Endodermal cell (in vitro differentiated cells): ENCODE results near the gene PEA15. TPM values are rescaled to one million over a fixed set of nuclear protein-coding genes. Genes with fewer than 3 reads are reported as not detected.

Experiments
- DNase-seq: peaks from one replicate; pipeline ENCODE4 v3.0.0-alpha.2; 2017
- H3K27ac ChIP-seq: 2 replicates; pipeline ENCODE4 v1.5.1; 2013; ENCODE audit warnings: mild to moderate bottlenecking, low read depth, low read length, moderate library complexity
- H3K27me3 ChIP-seq: 2 replicates; pipeline ENCODE4 v1.6.1; 2013; ENCODE audit warnings: mild to moderate bottlenecking, low read length, moderate library complexity; ENCODE audit not compliant: insufficient read depth, control insufficient read depth, poor library complexity, severe bottlenecking
- H3K36me3 ChIP-seq: 2 replicates; pipeline ENCODE4 v1.7.0; 2013; ENCODE audit warnings: mild to moderate bottlenecking, low read length, moderate library complexity; ENCODE audit not compliant: control insufficient read depth, insufficient read depth
- H3K4me1 ChIP-seq: one replicate; pipeline ENCODE4 v1.7.0; 2013; ENCODE audit warnings: low read length; ENCODE audit not compliant: control insufficient read depth, insufficient read depth
- H3K4me3 ChIP-seq: 2 replicates; pipeline ENCODE4 v1.5.1; 2013; ENCODE audit warnings: mild to moderate bottlenecking, low read length, moderate library complexity
- H3K9ac ChIP-seq: 2 replicates; pipeline ENCODE4 v1.6.1; 2013; ENCODE audit warnings: mild to moderate bottlenecking, low read length, moderate library complexity; ENCODE audit not compliant: poor library complexity, severe bottlenecking; ENCODE audit errors: extremely low read depth
- H3K9me3 ChIP-seq: 2 replicates; pipeline ENCODE4 v1.6.1; 2013; ENCODE audit warnings: mild to moderate bottlenecking, low read length, moderate library complexity; ENCODE audit not compliant: control insufficient read depth
- H3K27ac Mint-ChIP-seq: 2 replicates; pipeline ENCODE4 v1.8.0; 2020; ENCODE audit warnings: mixed read lengths
- H3K27me3 Mint-ChIP-seq: 2 replicates; pipeline ENCODE4 v1.8.0; 2021; ENCODE audit warnings: mild to moderate bottlenecking, mixed read lengths; ENCODE audit not compliant: insufficient read depth
- H3K36me3 Mint-ChIP-seq: 2 replicates; pipeline ENCODE4 v1.8.0; 2020; ENCODE audit warnings: low read depth, mixed read lengths
- H3K4me1 Mint-ChIP-seq: 2 replicates; pipeline ENCODE4 v1.8.0; 2020; ENCODE audit warnings: mixed read lengths
- H3K4me3 Mint-ChIP-seq: 2 replicates; pipeline ENCODE4 v1.8.0; 2020; ENCODE audit warnings: mild to moderate bottlenecking, moderate library complexity, mixed read lengths
- H3K9me3 Mint-ChIP-seq: 2 replicates; pipeline ENCODE4 v1.8.0; 2020; ENCODE audit warnings: mild to moderate bottlenecking, mixed read lengths
- CTCF ChIP-seq: fragments of 200-600 bp; sonication (generic); conservative IDR thresholded peaks from 2 replicates; pipeline ENCODE4 v1.5.0; 2021; ENCODE audit warnings: antibody characterized with exemption, mild to moderate bottlenecking
- WGBS, 2 experiments: methylation state at CpG; one replicate each; pipeline versions ENCODE4 v1.1.5 to v1.1.7; 2013; ENCODE audit warnings: missing lambda C conversion rate in 2 of 2, mixed read lengths in 1 of 2; ENCODE audit not compliant: insufficient coverage in 1 of 2, insufficient read length in 1 of 2; 5-methylcytosine and 5-hydroxymethylcytosine counted together
- total RNA-seq, 2 donors: library from RNA; stranded (reverse); fragmentation: NEBNext Ultra II Directional in 1 of 2; extraction: Animal tissue kit (Norgen Biotek cat#: 25700) in 1 of 2; gene quantifications; 2 replicates in 1 of 2; 3 replicates in 1 of 2; pipeline ENCODE4 v1.2.1, GENCODE V29; 2021

The PEA15 gene
- total RNA-seq, 2 donors from 2014 or later: 55.9 to 56.3 TPM

GRCh38 chr1:160179336-160179735 is 25.8 kb upstream of the PEA15 start:
- H3K4me1 Mint-ChIP-seq: peaks cover 31% of the 10 kb centered on the region
- H3K4me3 Mint-ChIP-seq: no peak overlapping the region
- Histone ChIP-seq H3K9me3 (no peaks in the 10 kb centered on the region), H3K4me1 (peaks cover 7% of the 10 kb centered on the region), H3K36me3 (no peaks in the 10 kb centered on the region), H3K9ac (no peak overlapping the region), H3K27ac (no peak overlapping the region), H3K4me3 (no peak overlapping the region), H3K27me3 (no peaks in the 10 kb centered on the region)
- no peaks in the 10 kb centered on the region for H3K36me3 Mint-ChIP-seq
- DNase-seq: no peak
- TF ChIP-seq CTCF: no peak
- H3K27ac Mint-ChIP-seq: no peak overlapping the region
- H3K27me3 Mint-ChIP-seq: peaks cover 5% of the 10 kb centered on the region
- 95 to 100% methylated on average over 2 to 4 of the region's 4 CpGs for WGBS, 2 experiments
- no peaks in the 10 kb centered on the region for H3K9me3 Mint-ChIP-seq

GRCh38 chr1:160186246-160186645 is 18.9 kb upstream of the PEA15 start:
- Mint-ChIP-seq H3K27me3 (peaks cover 3% of the 10 kb centered on the region), H3K4me3 (no peak overlapping the region), H3K27ac (no peak overlapping the region), H3K9me3 (no peaks in the 10 kb centered on the region), H3K4me1 (peaks cover 7% of the 10 kb centered on the region), H3K36me3 (no peaks in the 10 kb centered on the region)
- Histone ChIP-seq H3K4me3 (no peak overlapping the region), H3K27ac (peak overlapping the region; percentile 1), H3K36me3 (no peaks in the 10 kb centered on the region), H3K9me3 (no peaks in the 10 kb centered on the region), H3K9ac (no peak overlapping the region), H3K4me1 (no peaks in the 10 kb centered on the region), H3K27me3 (no peaks in the 10 kb centered on the region)
- 94% methylated on average over 7 of the region's 7 CpGs for WGBS, 2 experiments
- DNase-seq: no peak
- no peak for TF ChIP-seq CTCF

GRCh38 chr1:160186729-160187128 is 18.5 kb upstream of the PEA15 start:
- WGBS, 2 experiments: 86 to 100% methylated on average over 1 to 2 of the region's 2 CpGs

More at GRCh38 chr1:160186729-160187128, 18.5 kb upstream of the PEA15 start:
- Mint-ChIP-seq H3K36me3 (no peaks in the 10 kb centered on the region), H3K4me1 (peaks cover 7% of the 10 kb centered on the region), H3K4me3 (no peak overlapping the region), H3K9me3 (no peaks in the 10 kb centered on the region), H3K27me3 (peaks cover 3% of the 10 kb centered on the region), H3K27ac (no peak overlapping the region)
- Histone ChIP-seq H3K4me3 (no peak overlapping the region), H3K27ac (peak overlapping the region; percentile 1), H3K4me1 (no peaks in the 10 kb centered on the region), H3K36me3 (no peaks in the 10 kb centered on the region), H3K27me3 (no peaks in the 10 kb centered on the region), H3K9ac (no peak overlapping the region), H3K9me3 (no peaks in the 10 kb centered on the region)
- no peak for TF ChIP-seq CTCF
- DNase-seq: no peak
